HG03175 (cell line): ENCODE data around the gene TRIM39.

Source experiments
- ATAC-seq: cut with Tn5 transposase; IDR thresholded peaks from one replicate; pipeline ENCODE4 v1.9.1; 2021; ENCODE audit warnings: mild to moderate bottlenecking, moderate library complexity; ENCODE audit not compliant: unreplicated experiment

The TRIM39 gene

GRCh38 chr6:30327232-30327746 is 562 bp downstream of the TRIM39 start:
- ATAC-seq, result no peak

GRCh38 chr6:30328397-30328796 is 1.7 kb downstream of the TRIM39 start:
- ATAC-seq, result no peak

GRCh38 chr6:30329331-30329730 is 2.6 kb downstream of the TRIM39 start:
- no peak for ATAC-seq

GRCh38 chr6:30331981-30332380 is 5.3 kb downstream of the TRIM39 start:
- ATAC-seq, result no peak

- no peak for ATAC-seq
These were observed 7.5 kb downstream of the TRIM39 start for GRCh38 chr6:30334075-30334783.

- no peak for ATAC-seq
These were observed 13.9 kb downstream of the TRIM39 start for GRCh38 chr6:30340589-30341054.

- no peak for ATAC-seq
These were observed 14.5 kb downstream of the TRIM39 start for GRCh38 chr6:30341218-30341617.

- ATAC-seq, result no peak
These were observed 15.0 kb downstream of the TRIM39 start for GRCh38 chr6:30341728-30342127.

GRCh38 chr6:30344191-30344867 is 17.6 kb downstream of the TRIM39 start:
- ATAC-seq, result no peak

GRCh38 chr6:30344868-30345671 is 18.3 kb downstream of the TRIM39 start, which contains the start of gene RPP21:
Gene RPP21, plus strand, starts transcription at chr6:30345156. Its CDS starts 16 bp downstream, at chr6:30345172.
- peak; percentile 90 for ATAC-seq

- no peak for ATAC-seq
These were observed 19.1 kb downstream of the TRIM39 start for GRCh38 chr6:30345852-30346251.

GRCh38 chr6:30348957-30349356 is 22.2 kb downstream of the TRIM39 start:
- ATAC-seq, result no peak

- no peak for ATAC-seq
These were observed 22.9 kb downstream of the TRIM39 start for GRCh38 chr6:30349421-30350177.

GRCh38 chr6:30350524-30350923 is 23.8 kb downstream of the TRIM39 start:
- no peak for ATAC-seq

- no peak for ATAC-seq
These were observed 25.8 kb downstream of the TRIM39 start for GRCh38 chr6:30352550-30352949.

GRCh38 chr6:30355281-30355680 is 28.6 kb downstream of the TRIM39 start:
- no peak for ATAC-seq

- no peak for ATAC-seq
These were observed 29.8 kb downstream of the TRIM39 start for GRCh38 chr6:30356536-30356935.

- no peak for ATAC-seq
These were observed 31.2 kb downstream of the TRIM39 start for GRCh38 chr6:30357678-30358540.

- no peak for ATAC-seq
These were observed 32.5 kb downstream of the TRIM39 start for GRCh38 chr6:30359276-30359675.

GRCh38 chr6:30360139-30360538 is 33.4 kb downstream of the TRIM39 start:
- no peak for ATAC-seq
